Breast epithelium (tissue), 3 donors: ENCODE measurements around the gene XPC.

ENCODE experiments used
- CTCF ChIP-seq, 3 donors: fragments of 450-650 bp; IDR thresholded peaks; one replicate each; pipeline ENCODE4 v1.5.1; 2016 to 2017; ENCODE audit warnings: antibody characterized with exemption in 3 of 3, mild to moderate bottlenecking in 3 of 3, moderate library complexity in 3 of 3
- POLR2A ChIP-seq: fragments of 450-650 bp; IDR thresholded peaks from one replicate; pipeline ENCODE4 v1.6.1; 2016; ENCODE audit warnings: antibody characterized with exemption, mild to moderate bottlenecking, moderate library complexity

DNA sequence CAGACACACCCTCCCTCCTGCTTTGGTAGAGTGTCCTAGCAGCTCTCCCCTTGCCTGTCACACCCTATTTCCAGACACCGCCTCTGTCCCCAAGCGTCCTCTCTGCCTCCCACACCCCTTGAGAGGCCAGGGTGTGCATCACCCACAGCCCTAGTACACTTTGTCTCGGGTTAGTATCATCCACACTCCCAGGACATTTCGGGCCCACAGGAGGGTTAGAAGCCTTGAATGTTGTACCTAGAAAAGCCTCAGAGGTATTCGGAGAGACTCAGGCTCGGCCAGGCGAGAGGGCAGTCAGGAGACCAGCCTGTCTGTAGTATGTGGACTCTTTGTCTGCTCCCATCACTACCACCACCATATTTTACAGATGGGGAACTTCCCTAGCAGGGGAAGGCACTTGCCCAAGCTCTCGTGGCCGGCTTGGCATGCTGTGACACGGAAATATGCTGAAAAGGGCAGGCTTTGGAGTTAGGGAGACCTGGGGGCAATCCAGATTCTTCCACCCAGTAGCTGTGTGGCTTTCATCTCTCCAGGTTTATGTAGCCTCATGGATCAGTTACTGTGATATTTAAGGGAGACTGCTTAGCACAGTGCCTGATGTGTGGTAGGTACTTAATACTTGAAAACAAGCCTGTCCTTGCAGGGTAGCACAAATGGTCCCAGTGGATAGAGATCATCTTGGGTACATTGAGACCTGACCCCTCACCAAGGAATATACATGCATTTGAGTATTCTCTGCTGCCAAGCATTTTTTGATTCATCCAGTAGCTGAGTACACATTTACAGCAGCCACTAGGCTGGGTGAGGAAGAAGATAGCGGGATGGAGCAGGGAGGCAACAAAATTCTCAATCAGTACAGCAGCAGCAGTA lies 52.1 kb downstream of the XPC start:
- TF ChIP-seq CTCF (IDR thresholded peaks at IDR 0.05) (no peak), POLR2A (no peak)
